Breast epithelium (tissue), 3 donors: ENCODE data around the gene MED14.

ENCODE experiments used
- CTCF ChIP-seq, 3 donors: fragments of 450-650 bp; IDR thresholded peaks; one replicate each; pipeline ENCODE4 v1.5.1; 2016 to 2017; ENCODE audit warnings: antibody characterized with exemption in 3 of 3, mild to moderate bottlenecking in 3 of 3, moderate library complexity in 3 of 3
- POLR2A ChIP-seq: fragments of 450-650 bp; IDR thresholded peaks from one replicate; pipeline ENCODE4 v1.6.1; 2016; ENCODE audit warnings: antibody characterized with exemption, mild to moderate bottlenecking, moderate library complexity
- POLR2AphosphoS5 ChIP-seq, 3 donors: sonication (generic); formaldehyde crosslinking; IDR thresholded peaks; one replicate each; pipeline ENCODE4 v1.6.1; 2017; ENCODE audit warnings: antibody characterized with exemption in 3 of 3

- no peak for TF ChIP-seq POLR2A
- no peak for TF ChIP-seq CTCF (IDR thresholded peaks at IDR 0.05)
- no peak for TF ChIP-seq POLR2AphosphoS5 (IDR thresholded peaks at IDR 0.05)
These were observed 81.8 kb downstream of the MED14 start for GRCh38 chrX:40653535-40653934.
